SJSA1 (cell line): Measurements from ENCODE around the gene CCDC28B. TPM values are rescaled to one million over a fixed set of nuclear protein-coding genes. Genes with fewer than 3 reads are reported as not detected.
"Not testable (repeated sequence)": the region's sequence is repeated elsewhere in the genome, so short reads cannot be mapped to it uniquely, and the experiment has no call there.

ENCODE experiments used
- DNase-seq, 2 experiments: peaks; one replicate each; pipeline ENCODE4 v3.0.0-alpha.2; 2015 to 2020; ENCODE audit warnings: low spot score in 2 of 2, low read depth in 1 of 2
- H3K27ac ChIP-seq: fragments of 250-450 bp; sonication (Bioruptor Pico); 2 replicates; pipeline ENCODE4 v1.5.1; 2020; ENCODE audit warnings: mild to moderate bottlenecking, moderate library complexity
- H3K27me3 ChIP-seq: fragments of 250-450 bp; sonication (Bioruptor Pico); replicated peaks from 2 replicates; pipeline ENCODE4 v1.5.1; 2020; ENCODE audit warnings: mild to moderate bottlenecking, moderate library complexity
- H3K36me3 ChIP-seq: fragments of 250-450 bp; sonication (Bioruptor Pico); 2 replicates; pipeline ENCODE4 v1.5.1; 2020; ENCODE audit warnings: mild to moderate bottlenecking
- H3K4me1 ChIP-seq: fragments of 250-450 bp; sonication (Bioruptor Pico); replicated peaks from 2 replicates; pipeline ENCODE4 v1.6.1; 2021; ENCODE audit warnings: mild to moderate bottlenecking
- H3K4me3 ChIP-seq: fragments of 250-450 bp; sonication (Bioruptor Pico); 2 replicates; pipeline ENCODE4 v1.5.1; 2020; ENCODE audit warnings: mild to moderate bottlenecking
- H3K9me3 ChIP-seq: fragments of 250-450 bp; sonication (Bioruptor Pico); replicated peaks from 2 replicates; pipeline ENCODE4 v1.5.1; 2020; ENCODE audit warnings: mild to moderate bottlenecking
- total RNA-seq: library from RNA; depleted of rRNA; stranded (reverse); fragments of >200 nt; shearing (Covaris generic); gene quantifications from 2 replicates; pipeline ENCODE4 v1.2.3, GENCODE V29; 2014; rRNA removed

The CCDC28B gene
- 22.1 and 38.9 TPM in 2 replicates for total RNA-seq

DNA sequence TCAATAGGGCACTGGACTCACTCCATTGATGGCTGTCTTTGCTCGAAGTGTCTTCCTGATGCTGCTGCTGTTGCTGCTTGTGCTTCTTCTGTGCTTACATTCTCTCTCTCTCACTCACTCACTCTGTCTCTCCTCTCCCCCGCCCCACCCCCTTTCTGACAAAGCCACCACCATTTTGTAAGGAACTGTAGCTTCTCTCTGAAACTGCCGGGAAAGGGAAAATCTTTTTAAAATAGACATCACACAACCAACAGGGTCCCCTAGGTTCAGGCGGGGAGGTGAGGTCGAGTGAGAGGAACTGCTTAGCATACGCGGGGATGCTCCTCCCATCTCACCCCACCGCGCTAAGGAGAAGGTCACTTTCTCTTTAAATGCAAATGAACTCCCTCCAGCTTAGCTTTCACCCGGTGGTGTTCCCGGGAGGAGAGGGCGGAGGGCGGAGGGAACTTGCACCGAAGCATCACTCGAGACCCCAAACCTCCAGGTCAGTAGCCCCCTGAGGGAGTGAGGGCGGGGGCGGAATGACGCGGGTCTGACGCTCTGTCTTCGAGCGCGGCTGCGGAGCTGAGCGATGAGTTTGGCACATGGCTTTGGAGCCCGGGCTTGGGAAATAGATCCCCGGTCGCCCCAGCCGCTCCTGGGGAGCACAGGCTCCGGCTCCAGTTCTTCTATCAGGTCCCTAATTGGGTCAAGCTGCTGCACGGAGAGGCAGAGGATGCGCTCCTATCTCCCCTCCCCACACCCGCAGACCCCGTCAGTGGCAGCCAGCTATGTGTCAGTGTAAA lies at the start of gene CCDC28B:
Gene CCDC28B (plus strand): TSS at position 370 of the 785 bp plus-strand sequence. CDS start 1,341 bp downstream, outside the sequence.
- Histone ChIP-seq H3K9me3 (no peaks in the 10 kb centered on the region), H3K27me3 (no peaks in the 10 kb centered on the region), H3K4me1 (peaks cover 24% of the 10 kb centered on the region), H3K27ac (peak within 1 kb of the TSS; percentile 29), H3K36me3 (peaks cover 36% of the 10 kb centered on the region), H3K4me3 (peak within 1 kb of the TSS; percentile 49)
- peak; percentile 62 to 76 for DNase-seq

DNA sequence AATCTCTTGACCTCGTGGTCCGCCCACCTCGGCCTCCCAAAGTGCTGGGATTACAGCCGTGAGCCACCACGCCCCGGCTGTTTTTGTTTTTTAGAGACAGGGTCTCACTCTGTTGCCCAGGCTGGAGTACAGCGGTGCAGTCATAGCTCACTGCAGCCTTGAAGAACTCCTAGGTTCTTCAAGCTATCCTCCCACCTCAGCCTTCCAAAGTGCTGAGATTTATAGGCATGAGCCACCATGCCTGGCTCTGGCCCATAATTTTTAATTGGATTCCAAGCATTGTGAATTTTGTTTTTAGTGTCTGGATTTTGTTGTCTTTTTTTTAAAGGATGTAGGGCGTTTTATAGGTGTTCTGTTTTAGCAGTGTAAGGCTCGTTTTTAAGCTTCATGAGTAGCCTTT lies 49.5 kb upstream of the CCDC28B start:
- 0 out of 2 replicates have a peak, but pooled peaks cover 2% of the 10 kb centered on the region for H3K9me3 ChIP-seq
- H3K4me3 ChIP-seq: no peak overlapping the region
- H3K4me1 ChIP-seq: no peaks in the 10 kb centered on the region
- peaks cover 13% of the 10 kb centered on the region for H3K36me3 ChIP-seq
- no peak for DNase-seq
- no peak overlapping the region for H3K27ac ChIP-seq
- no peaks in the 10 kb centered on the region for H3K27me3 ChIP-seq

DNA sequence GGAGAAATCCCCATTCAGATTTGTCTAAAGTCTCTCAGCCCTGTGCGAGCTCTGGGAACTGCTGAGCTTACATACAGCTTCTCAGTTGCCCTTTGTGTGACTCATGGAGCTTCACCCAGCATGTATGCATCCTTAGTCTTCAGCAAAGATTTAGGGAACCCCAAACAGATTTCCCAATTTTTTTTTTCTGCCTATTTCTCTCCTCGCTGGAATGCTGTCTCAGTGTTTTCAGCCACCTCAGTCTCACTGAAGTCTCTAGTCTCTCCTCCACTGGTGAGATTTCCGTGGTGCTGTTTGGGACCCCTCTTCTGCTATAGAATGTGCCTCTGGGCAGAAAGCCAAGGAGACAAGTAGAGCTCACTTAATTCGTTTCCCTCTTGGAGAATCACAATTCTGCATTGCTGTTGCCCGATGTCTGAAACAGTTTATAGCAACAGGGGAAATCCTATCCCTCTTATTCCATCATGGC lies 49.0 kb upstream of the CCDC28B start:
- Histone ChIP-seq H3K27me3 (no peaks in the 10 kb centered on the region), H3K27ac (no peak overlapping the region), H3K4me3 (no peak overlapping the region), H3K4me1 (no peaks in the 10 kb centered on the region), H3K9me3 (0 out of 2 replicates have a peak, but pooled peaks cover 2% of the 10 kb centered on the region), H3K36me3 (peaks cover 17% of the 10 kb centered on the region)
- peak in 1 of 2 experiments; percentile 26 for DNase-seq

DNA sequence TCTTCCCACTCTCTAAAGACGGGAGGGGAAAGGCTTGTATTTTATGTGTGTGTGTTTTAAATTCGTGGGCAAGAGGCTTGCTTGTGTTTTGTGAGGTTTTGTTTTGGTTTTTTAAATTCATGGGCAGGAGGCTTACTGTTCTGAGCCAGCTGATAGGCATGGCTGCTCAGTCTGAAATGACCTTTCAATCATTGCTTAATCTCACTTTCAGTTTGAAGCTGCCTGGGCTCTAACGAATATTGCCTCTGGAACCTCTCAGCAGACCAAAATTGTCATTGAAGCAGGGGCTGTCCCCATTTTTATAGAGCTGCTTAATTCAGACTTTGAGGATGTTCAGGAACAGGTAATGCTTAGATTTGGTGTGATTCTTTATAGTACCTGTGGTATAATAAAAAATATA lies 41.2 kb upstream of the CCDC28B start:
- Histone ChIP-seq H3K9me3 (no peaks in the 10 kb centered on the region), H3K27ac (no peak overlapping the region), H3K27me3 (no peaks in the 10 kb centered on the region), H3K36me3 (peaks cover 87% of the 10 kb centered on the region), H3K4me1 (no peaks in the 10 kb centered on the region), H3K4me3 (no peak overlapping the region)
- no peak for DNase-seq

DNA sequence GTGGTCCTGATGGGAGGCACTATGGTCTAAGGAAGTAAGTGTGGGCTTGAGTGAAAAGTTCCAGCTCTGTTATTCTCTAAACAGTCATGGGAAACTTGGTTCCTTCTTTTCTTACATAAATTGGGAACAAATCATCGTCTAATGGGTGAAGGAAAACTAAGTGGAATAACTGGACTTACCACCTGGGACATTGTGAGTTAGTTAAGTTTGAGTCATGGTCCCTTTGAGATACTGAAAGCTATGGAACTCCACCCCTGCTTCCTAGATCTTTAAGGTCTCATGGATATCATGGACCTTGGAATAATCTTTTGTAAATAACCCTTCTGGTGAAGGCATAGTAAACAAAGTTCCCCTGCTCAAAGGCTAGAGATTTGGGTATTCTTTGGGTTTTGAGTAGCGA lies 37.0 kb upstream of the CCDC28B start:
- Histone ChIP-seq H3K36me3 (peaks cover 88% of the 10 kb centered on the region), H3K4me3 (no peak overlapping the region), H3K27ac (no peak overlapping the region), H3K9me3 (no peaks in the 10 kb centered on the region), H3K4me1 (no peaks in the 10 kb centered on the region), H3K27me3 (no peaks in the 10 kb centered on the region)
- DNase-seq: no peak

DNA sequence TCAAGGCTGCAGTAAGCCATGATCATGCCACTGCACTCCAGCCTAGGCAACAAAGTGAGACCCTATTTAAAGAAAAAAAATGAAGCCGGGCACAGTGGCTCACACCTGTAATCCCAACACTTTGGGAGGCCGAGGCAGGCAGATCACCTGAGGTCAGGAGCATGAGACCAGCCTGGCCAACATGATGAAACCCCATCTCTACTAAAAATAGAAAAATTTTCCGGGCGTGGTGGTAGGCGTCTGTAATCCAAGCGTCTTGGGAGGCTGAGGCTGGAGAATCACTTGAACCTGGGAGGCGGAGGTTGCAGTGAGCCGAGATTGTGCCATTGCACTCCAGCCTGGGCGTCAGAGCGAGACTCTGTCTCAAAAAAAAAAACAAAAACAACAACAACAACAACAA lies 34.8 kb upstream of the CCDC28B start:
- not testable (repeated sequence) for H3K9me3 ChIP-seq, H3K4me1 ChIP-seq, H3K27me3 ChIP-seq, DNase-seq, H3K27ac ChIP-seq, H3K4me3 ChIP-seq
- H3K36me3 ChIP-seq: peaks cover 78% of the 10 kb centered on the region

DNA sequence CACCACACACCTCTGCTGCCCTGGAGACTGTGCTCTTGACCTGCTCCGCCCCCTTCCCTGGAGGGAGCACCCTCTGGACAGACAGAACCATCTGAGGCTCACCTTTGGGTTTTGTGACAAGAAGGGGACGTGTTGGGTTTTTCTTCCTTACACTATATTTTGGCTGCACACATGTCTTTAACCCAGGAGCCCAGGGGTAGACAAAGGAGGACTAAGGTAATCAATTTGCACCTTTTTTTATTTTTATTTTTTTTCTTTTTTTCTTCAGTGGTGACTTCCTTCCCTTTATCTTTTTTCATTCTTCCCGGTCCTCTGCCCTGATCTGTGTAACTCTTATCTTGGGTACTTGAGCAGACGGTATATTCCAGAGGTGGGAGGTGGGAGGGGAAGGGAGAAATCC lies 29.4 kb upstream of the CCDC28B start:
- no peaks in the 10 kb centered on the region for H3K9me3 ChIP-seq
- H3K36me3 ChIP-seq: peaks cover 58% of the 10 kb centered on the region
- H3K27ac ChIP-seq: no peak overlapping the region
- DNase-seq: no peak
- H3K27me3 ChIP-seq: no peaks in the 10 kb centered on the region
- H3K4me1 ChIP-seq: peaks cover 15% of the 10 kb centered on the region
- H3K4me3 ChIP-seq: no peak overlapping the region

DNA sequence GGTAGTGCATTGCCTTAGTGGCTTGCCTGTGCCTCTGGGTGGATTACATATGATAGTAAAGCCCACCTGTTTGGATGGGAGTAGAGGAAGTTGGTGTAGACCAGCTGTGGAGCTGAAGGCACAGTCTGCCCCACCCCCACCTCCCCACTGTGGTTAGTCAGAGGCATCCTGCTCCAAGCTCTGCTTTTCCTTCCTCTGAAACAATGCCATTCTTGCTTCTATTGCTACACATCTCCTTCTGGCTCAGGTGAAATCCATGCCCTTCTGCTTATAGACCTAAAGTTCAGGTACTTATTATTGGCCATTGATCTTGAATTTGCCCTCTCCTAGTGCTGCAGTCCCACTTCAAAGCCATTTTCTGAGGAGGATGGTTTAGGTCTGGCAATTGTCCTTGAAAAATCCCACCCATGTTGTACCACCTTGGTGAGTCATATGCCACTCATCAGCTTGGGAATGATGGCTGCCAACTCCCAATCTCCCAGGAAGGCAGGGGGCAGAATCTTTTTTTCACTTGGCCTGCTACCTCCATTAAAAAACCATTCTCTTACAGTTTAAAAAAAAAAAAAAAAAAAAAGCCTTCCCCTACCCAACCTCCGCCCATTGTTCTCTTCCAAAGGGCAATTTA lies 27.7 kb upstream of the CCDC28B start:
- peak; percentile 59 to 61 for DNase-seq

DNA sequence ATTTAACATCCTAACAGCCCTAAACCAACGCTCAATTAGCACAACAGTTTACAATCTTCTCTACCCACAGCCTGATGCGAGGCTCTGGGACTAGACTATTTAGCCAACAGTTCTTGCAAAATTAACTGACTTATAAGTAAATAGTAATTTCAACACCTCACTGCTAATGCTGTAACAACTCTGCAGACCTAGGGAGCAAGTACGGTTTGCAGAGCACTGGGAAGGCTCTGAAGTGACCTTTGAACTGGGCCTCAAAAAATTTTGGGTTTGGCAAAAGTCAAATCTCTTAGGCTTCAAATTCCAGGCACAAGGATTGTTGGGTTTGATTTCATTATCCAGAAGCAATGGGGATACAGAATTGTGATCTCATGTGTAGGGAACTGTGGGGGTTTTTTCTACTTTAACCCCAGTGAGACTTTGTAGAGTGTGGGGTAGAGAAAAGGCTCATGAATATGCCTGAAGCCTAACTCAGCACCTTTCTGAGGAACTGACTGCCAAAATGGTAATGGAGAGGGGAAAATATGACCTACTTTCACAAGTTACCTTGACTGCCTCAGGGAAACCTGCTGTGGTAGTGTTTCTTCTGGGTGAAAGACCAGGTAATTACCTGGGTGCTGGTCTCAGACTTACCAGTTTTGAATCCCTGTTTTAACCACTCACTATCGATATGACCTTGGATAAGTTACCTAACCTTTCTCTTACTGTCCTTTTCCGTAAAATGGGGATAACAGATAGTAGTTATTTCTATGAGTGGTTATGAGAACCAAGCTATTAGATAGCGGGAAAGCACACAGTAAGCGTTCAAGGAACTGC lies 21.8 kb upstream of the CCDC28B start:
- Histone ChIP-seq H3K9me3 (no peaks in the 10 kb centered on the region), H3K36me3 (peaks cover 44% of the 10 kb centered on the region), H3K27ac (peak overlapping the region; percentile 81; the same call in 1 of the 2 replicates), H3K4me1 (peaks cover 22% of the 10 kb centered on the region), H3K27me3 (no peaks in the 10 kb centered on the region), H3K4me3 (no peak overlapping the region)
- no peak for DNase-seq

More for the DNA sequence above, 27.7 kb upstream of the CCDC28B start:
- Histone ChIP-seq H3K4me3 (no peak overlapping the region), H3K27ac (no peak overlapping the region), H3K27me3 (no peaks in the 10 kb centered on the region), H3K9me3 (no peaks in the 10 kb centered on the region), H3K36me3 (peaks cover 45% of the 10 kb centered on the region), H3K4me1 (peaks cover 15% of the 10 kb centered on the region)

DNA sequence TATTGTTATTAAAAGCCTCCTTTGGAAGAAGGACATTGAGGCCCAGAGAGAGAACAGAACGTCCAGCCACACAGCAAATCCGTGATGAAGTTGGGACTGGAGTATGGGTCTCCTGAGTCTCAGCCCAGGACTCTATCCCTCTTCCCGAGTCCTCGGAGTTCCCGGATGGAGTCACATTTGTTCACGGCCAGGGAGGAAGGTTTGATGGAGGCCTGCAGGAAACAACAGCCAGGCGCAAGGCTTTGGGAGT lies 21.3 kb upstream of the CCDC28B start:
- H3K4me3 ChIP-seq: peak overlapping the region; percentile 54
- no peaks in the 10 kb centered on the region for H3K9me3 ChIP-seq

DNA sequence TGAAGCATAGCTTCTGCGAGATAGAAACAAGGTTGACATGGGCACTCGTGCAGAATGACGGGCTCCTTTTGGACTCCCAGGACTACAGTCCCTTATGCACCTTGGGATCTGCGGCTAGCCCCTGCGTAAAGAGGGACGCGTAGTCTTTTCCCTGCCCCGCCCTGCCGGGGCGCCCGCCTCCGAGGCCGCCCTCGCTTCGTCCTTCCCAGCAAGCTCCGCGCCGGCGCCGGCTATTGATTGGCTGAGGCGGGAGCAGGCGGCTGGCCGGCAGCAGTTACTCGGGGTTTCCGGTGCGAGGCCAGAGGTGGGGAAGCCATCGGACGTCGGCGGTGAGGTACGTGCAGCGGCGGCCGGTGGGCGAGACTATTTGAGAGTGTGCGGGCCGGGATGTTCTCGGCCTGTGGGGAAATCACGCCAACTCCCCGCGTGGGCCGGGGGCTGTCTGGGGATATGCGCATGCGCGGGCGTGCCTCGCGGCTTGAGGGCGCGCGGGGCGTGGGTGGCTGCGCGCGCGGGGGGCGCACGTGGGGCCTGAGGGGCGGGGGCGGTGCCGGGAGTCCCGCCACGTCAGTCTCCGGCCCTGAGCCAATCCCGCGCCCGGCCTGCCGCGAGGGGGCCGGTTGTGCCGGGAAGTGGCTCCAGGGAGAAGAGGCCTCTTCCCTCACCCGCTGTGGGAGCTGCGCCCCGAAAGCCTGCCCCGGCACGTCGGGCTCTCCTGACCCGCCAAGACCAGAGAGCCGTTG lies 20.8 kb upstream of the CCDC28B start, which contains the start of gene TXLNA:
Gene TXLNA (plus strand): TSS at position 233 of the 743 bp plus-strand sequence. CDS start 671 bp downstream, outside the sequence.
- no peaks in the 10 kb centered on the region for H3K27me3 ChIP-seq
- H3K9me3 ChIP-seq: no peaks in the 10 kb centered on the region
- peak; percentile 96 to 97 for DNase-seq

More for the DNA sequence above, 21.3 kb upstream of the CCDC28B start:
- no peaks in the 10 kb centered on the region for H3K27me3 ChIP-seq
- peak overlapping the region; percentile 81; the same call in 1 of the 2 replicates for H3K27ac ChIP-seq
- H3K36me3 ChIP-seq: peaks cover 46% of the 10 kb centered on the region
- H3K4me1 ChIP-seq: peaks cover 22% of the 10 kb centered on the region
- no peak for DNase-seq

DNA sequence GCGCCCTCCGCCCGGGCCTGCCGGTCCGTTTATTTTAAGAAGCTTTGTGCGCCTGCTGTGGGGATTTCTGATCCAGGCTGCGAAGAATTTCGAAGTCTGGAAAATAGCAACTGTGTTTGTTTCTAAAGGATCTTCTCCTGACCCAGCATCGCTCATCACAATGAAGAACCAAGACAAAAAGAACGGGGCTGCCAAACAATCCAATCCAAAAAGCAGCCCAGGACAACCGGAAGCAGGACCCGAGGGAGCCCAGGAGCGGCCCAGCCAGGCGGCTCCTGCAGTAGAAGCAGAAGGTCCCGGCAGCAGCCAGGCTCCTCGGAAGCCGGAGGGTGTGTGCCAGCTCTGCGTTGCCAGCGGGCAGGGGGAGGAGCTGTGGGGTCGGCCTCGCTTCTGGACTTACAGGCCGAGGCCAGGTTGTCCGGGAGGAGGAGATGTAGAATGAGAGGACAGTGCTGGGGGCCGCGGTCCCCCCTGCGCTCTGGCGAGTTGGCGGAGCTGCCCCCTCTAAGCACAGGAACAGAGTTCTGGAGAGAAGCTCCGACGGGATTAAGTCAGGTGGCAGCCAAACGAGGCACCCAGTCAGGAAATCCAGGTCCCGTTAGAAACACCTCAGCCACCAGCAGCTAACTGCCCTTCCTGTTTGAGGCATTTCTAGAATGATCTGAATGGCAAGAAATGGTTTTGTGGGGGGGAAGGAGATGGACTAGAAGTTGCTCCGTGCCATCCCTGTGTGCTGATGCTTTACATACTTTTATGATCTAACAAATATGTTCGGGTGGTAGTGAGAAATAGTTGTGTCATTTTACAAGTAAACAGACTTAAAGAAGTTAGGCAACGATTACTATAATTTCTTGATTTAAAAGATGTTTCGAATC lies 20.0 kb upstream of the CCDC28B start:
- peaks cover 22% of the 10 kb centered on the region for H3K4me1 ChIP-seq
- peak overlapping the region; percentile 81 for H3K27ac ChIP-seq
- peak in 1 of 2 experiments; percentile 64 for DNase-seq

More for the DNA sequence above, 20.8 kb upstream of the CCDC28B start, which contains the start of gene TXLNA:
- H3K27ac ChIP-seq: peak within 1 kb of the TSS; percentile 81
- peak within 1 kb of the TSS; percentile 54 for H3K4me3 ChIP-seq
- H3K4me1 ChIP-seq: peaks cover 22% of the 10 kb centered on the region
- peaks cover 47% of the 10 kb centered on the region for H3K36me3 ChIP-seq

More for the DNA sequence above, 20.0 kb upstream of the CCDC28B start:
- no peaks in the 10 kb centered on the region for H3K27me3 ChIP-seq
- H3K9me3 ChIP-seq: no peaks in the 10 kb centered on the region
- H3K36me3 ChIP-seq: peaks cover 55% of the 10 kb centered on the region
- H3K4me3 ChIP-seq: peak overlapping the region; percentile 54
